ENCODE data around the gene CLEC14A.

CLEC14A gene

GRCh38 chr14:38205119-38205813 is 50.6 kb downstream of the CLEC14A start:
- no peak for DNase-seq

DNA sequence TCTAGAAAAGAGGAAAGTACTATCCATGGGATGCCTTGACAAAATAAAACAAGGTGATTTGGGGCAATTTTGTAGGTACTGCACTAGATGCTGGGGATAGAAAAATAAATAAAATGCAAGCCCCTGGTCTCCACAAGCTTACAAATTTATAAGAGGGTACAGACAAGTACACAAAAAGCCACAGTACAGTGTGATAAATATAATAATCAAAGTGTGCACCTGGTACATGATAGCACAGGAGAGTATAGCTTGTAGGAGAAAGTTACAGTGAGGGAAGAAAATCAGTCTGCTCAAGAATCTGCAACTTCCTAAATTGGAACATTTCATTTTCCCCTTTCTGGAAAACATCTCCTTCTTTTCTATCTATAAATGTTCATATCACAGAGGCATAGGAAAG is 51.2 kb downstream of the CLEC14A start:
- DNase-seq = no peak
